HepG2 (cell line): Measurements from ENCODE around the gene AGK. TPM values are rescaled to one million over a fixed set of nuclear protein-coding genes. Genes with fewer than 3 reads are reported as not detected.

Experiments
- ATF7-NPFF ChIP-seq: sonication (generic); formaldehyde crosslinking; IDR thresholded peaks from 2 replicates; pipeline ENCODE4 v1.8.1; 2023; ENCODE audit warnings: mild to moderate bottlenecking, low read depth, missing genetic modification reagents, moderate library complexity
- CBX2 ChIP-seq, 2 experiments: fragments of 200-600 bp in 1 of 2; sonication (generic); formaldehyde crosslinking in 1 of 2; IDR thresholded peaks; 2 replicates each; pipeline versions ENCODE4 v1.7.0 to v1.8.1; 2018 to 2022; ENCODE audit warnings: low read depth in 2 of 2, low read length in 1 of 2, mild to moderate bottlenecking in 1 of 2, missing genetic modification reagents in 1 of 2
- FIP1L1 ChIP-seq: fragments of 200-400 bp; formaldehyde crosslinking; IDR thresholded peaks from 2 replicates; pipeline ENCODE4 v1.6.1; 2018; ENCODE audit warnings: low read depth, mild to moderate bottlenecking, low read length, moderate library complexity, borderline replicate concordance; ENCODE audit not compliant: insufficient read depth
- FOXA3 ChIP-seq: IDR thresholded peaks from 2 replicates; pipeline ENCODE4 v1.6.1; 2016; ENCODE audit warnings: missing genetic modification reagents, missing compliant biosample characterization
- HMG20A ChIP-seq: IDR thresholded peaks from 2 replicates; pipeline ENCODE4 v1.6.1; 2016; ENCODE audit warnings: borderline replicate concordance
- KLF12 ChIP-seq: sonication (generic); formaldehyde crosslinking; IDR thresholded peaks from 2 replicates; pipeline ENCODE4 v1.4.0; 2020; ENCODE audit warnings: missing genetic modification reagents, borderline replicate concordance
- MIXL1 ChIP-seq: IDR thresholded peaks from 2 replicates; pipeline ENCODE4 v1.6.1; 2016
- PITX1 ChIP-seq: sonication (generic); formaldehyde crosslinking; IDR thresholded peaks from 2 replicates; pipeline ENCODE4 v1.5.1; 2020; ENCODE audit warnings: mild to moderate bottlenecking, missing genetic modification reagents
- TBP ChIP-seq: sonication (generic); formaldehyde crosslinking; IDR thresholded peaks from 2 replicates; pipeline ENCODE4 v1.5.0; 2020; ENCODE audit warnings: missing genetic modification reagents
- polyA plus RNA-seq, 8 experiments: library from polyadenylated mRNA; depleted of rRNA in 3 of 8; stranded (reverse) in 7 of 8; unstranded in 1 of 8; fragments of >200 nt; fragmentation: Illumina TruSeq in 4 of 8; extraction: Trizol in 4 of 8; gene quantifications; 2 replicates each; pipeline versions ENCODE4 v1.2.1 to v1.2.3, GENCODE V29; 2011 to 2016; ENCODE audit warnings: low read depth in 4 of 8, missing spikeins in 1 of 8, mixed read lengths in 1 of 8; ENCODE audit not compliant: insufficient read depth in 1 of 8
- total RNA-seq, 5 experiments: library from RNA; depleted of rRNA; stranded (reverse); fragments of >200 nt; fragmentation: Illumina TruSeq; extraction: Trizol; gene quantifications; 2 replicates each; pipeline ENCODE4 v1.2.3, GENCODE V29; 2016; ENCODE audit warnings: low read depth in 1 of 5
- TF ChIP-seq, protein P1 (sequence below): sonication (generic); formaldehyde crosslinking; IDR thresholded peaks from 2 replicates; pipeline ENCODE4 v1.5.0; 2020; ENCODE audit warnings: mild to moderate bottlenecking, missing genetic modification reagents, moderate library complexity
- TF ChIP-seq, protein P2 (sequence below), 2 experiments: fragments of 450-650 bp in 1 of 2; sonication (generic) in 1 of 2; formaldehyde crosslinking in 1 of 2; IDR thresholded peaks; 2 replicates each; pipeline versions ENCODE4 v1.6.1 to v1.8.0; 2016 to 2022; ENCODE audit warnings: antibody characterized with exemption in 1 of 2, mild to moderate bottlenecking in 1 of 2, missing genetic modification reagents in 1 of 2
- TF ChIP-seq, protein P3 (sequence below): IDR thresholded peaks from 2 replicates; pipeline ENCODE4 v1.6.1; 2018; ENCODE audit warnings: missing genetic modification reagents, mild to moderate bottlenecking, missing compliant biosample characterization

AGK gene
- total and polyA plus RNA-seq, 2 of the 13 experiments (the other 11 are each of a cell fraction or from before 2014, with no cell fraction given): 23.7 to 30.1 TPM

DNA sequence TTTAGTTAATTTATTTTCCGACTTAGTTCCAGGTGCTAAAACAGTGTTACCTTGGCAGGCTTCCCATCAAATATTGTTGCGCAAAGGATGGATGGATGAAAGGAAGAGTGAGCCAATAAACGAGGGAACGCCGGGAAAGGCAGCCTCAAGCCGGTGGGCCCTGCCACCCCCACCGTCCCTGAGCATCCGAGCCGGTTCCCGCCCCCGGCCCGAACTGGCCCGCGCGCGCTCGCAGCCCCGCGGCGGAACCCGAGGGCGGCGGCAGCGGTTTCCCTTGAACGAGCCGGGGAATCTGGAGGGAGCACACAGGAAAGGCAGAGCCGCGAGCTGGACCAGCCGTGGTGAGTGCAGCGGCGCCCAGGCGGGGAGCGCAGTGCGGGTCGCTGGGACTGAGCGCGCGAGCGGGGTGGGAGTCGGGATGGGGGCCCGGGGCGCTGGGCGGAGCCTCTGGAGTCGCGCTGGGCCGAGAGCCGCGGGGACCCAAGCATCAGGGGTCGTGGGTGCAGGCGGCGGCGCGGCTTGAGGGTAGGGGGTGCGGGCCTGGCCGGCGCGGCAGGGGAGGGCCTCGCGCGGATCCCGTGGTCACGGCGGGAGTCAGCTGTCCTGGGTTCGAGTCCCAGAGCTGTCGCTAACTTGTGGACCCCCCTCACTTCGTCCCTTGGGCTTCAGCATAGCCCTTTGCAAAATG is at the start of gene AGK (continued):
- TF ChIP-seq KLF12 (CRISPR knock-in tag): no peak
- TF ChIP-seq HMG20A (CRISPR knock-in tag): no peak
- peak; percentile 82 for TF ChIP-seq ATF7-NPFF
- no peak for TF ChIP-seq TBP (CRISPR knock-in tag)
- no peak for TF ChIP-seq PITX1
- 0 out of 2 replicates have a peak, but pooled peaks have one; percentile 42 for TF ChIP-seq MIXL1 (CRISPR knock-in tag)
- TF ChIP-seq, protein P1, sequence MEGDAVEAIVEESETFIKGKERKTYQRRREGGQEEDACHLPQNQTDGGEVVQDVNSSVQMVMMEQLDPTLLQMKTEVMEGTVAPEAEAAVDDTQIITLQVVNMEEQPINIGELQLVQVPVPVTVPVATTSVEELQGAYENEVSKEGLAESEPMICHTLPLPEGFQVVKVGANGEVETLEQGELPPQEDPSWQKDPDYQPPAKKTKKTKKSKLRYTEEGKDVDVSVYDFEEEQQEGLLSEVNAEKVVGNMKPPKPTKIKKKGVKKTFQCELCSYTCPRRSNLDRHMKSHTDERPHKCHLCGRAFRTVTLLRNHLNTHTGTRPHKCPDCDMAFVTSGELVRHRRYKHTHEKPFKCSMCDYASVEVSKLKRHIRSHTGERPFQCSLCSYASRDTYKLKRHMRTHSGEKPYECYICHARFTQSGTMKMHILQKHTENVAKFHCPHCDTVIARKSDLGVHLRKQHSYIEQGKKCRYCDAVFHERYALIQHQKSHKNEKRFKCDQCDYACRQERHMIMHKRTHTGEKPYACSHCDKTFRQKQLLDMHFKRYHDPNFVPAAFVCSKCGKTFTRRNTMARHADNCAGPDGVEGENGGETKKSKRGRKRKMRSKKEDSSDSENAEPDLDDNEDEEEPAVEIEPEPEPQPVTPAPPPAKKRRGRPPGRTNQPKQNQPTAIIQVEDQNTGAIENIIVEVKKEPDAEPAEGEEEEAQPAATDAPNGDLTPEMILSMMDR (CRISPR knock-in tag): peak; percentile 19; the same call in 1 of the 2 replicates
- TF ChIP-seq, protein P2, sequence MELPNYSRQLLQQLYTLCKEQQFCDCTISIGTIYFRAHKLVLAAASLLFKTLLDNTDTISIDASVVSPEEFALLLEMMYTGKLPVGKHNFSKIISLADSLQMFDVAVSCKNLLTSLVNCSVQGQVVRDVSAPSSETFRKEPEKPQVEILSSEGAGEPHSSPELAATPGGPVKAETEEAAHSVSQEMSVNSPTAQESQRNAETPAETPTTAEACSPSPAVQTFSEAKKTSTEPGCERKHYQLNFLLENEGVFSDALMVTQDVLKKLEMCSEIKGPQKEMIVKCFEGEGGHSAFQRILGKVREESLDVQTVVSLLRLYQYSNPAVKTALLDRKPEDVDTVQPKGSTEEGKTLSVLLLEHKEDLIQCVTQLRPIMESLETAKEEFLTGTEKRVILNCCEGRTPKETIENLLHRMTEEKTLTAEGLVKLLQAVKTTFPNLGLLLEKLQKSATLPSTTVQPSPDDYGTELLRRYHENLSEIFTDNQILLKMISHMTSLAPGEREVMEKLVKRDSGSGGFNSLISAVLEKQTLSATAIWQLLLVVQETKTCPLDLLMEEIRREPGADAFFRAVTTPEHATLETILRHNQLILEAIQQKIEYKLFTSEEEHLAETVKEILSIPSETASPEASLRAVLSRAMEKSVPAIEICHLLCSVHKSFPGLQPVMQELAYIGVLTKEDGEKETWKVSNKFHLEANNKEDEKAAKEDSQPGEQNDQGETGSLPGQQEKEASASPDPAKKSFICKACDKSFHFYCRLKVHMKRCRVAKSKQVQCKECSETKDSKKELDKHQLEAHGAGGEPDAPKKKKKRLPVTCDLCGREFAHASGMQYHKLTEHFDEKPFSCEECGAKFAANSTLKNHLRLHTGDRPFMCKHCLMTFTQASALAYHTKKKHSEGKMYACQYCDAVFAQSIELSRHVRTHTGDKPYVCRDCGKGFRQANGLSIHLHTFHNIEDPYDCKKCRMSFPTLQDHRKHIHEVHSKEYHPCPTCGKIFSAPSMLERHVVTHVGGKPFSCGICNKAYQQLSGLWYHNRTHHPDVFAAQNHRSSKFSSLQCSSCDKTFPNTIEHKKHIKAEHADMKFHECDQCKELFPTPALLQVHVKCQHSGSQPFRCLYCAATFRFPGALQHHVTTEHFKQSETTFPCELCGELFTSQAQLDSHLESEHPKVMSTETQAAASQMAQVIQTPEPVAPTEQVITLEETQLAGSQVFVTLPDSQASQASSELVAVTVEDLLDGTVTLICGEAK (IDR thresholded peaks at IDR 0.05): peak; percentile 50; the same call in 1 of the 2 replicates
- TF ChIP-seq, protein P2 (CRISPR knock-in tag; IDR thresholded peaks at IDR 0.05): no peak; the same call in 1 of the 2 replicates
- TF ChIP-seq FIP1L1: no peak
- peak; percentile 51; the same call in 1 of the 2 replicates for TF ChIP-seq FOXA3 (CRISPR knock-in tag)
- TF ChIP-seq, protein P3, sequence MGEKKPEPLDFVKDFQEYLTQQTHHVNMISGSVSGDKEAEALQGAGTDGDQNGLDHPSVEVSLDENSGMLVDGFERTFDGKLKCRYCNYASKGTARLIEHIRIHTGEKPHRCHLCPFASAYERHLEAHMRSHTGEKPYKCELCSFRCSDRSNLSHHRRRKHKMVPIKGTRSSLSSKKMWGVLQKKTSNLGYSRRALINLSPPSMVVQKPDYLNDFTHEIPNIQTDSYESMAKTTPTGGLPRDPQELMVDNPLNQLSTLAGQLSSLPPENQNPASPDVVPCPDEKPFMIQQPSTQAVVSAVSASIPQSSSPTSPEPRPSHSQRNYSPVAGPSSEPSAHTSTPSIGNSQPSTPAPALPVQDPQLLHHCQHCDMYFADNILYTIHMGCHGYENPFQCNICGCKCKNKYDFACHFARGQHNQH (CRISPR knock-in tag): peak; percentile 69
- TF ChIP-seq CBX2 (IDR thresholded peaks at IDR 0.05; ENCODE audit: low read depth, low read length): no peak
- TF ChIP-seq CBX2 (CRISPR knock-in tag; IDR thresholded peaks at IDR 0.05; ENCODE audit: low read depth): peak; percentile 59; the same call in 1 of the 2 replicates
